Prostate gland (tissue), 2 donors: ENCODE data around the gene WNT5B.

Experiments used
- CTCF ChIP-seq, 4 experiments: fragments of 200-600 bp in 2 of 4; fragments of 450-650 bp in 2 of 4; sonication (generic) in 2 of 4; IDR thresholded peaks; 1 replicate in 3 of 4; 2 replicates in 1 of 4; pipeline ENCODE4 v1.5.1; 2016 to 2019; ENCODE audit warnings: antibody characterized with exemption in 4 of 4, mild to moderate bottlenecking in 2 of 4, moderate library complexity in 2 of 4
- POLR2A ChIP-seq: fragments of 450-650 bp; IDR thresholded peaks from one replicate; pipeline ENCODE4 v1.6.1; 2016; ENCODE audit warnings: antibody characterized with exemption, mild to moderate bottlenecking

DNA sequence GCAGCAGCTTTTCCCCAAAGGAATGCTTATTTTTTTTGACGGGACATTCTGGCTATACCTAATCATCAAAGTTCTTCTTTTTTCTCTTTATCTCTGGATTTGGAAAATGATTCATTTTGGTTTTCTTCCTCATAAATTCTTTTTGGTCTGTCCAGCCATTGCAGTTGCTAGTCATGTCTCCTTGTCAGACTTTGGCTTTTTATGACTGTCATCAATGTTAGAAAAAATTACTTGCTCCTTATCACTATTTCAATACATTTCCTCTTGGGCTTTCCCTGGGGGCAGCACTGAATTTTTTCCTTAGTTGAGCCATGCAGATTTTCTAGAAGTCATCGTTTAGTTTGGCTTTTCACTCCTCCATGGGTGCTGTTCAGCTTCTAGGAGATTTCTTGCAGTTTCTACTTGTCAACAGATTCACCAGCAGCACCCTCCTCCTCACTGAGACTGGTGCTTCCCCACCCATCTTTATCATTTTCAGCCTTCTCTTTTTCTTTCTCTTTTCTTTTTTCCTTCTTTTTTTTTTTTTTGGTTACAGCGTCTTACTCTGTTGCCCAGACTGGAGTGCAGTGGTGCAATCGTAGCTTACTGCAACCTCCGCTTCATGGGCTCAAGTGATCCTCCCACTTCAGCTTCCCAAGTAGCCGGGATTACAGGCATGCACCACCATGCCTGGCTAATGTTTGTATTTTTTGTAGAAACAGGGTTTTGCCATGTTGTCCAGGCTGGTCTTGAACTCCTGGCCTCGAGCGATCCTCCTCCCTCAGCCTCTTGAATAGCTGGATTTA lies 67.0 kb downstream of the WNT5B start:
- TF ChIP-seq CTCF (IDR thresholded peaks at IDR 0.05) (no peak), POLR2A (no peak)
